ENCODE data around the gene CC2D2B.

CC2D2B gene

DNA sequence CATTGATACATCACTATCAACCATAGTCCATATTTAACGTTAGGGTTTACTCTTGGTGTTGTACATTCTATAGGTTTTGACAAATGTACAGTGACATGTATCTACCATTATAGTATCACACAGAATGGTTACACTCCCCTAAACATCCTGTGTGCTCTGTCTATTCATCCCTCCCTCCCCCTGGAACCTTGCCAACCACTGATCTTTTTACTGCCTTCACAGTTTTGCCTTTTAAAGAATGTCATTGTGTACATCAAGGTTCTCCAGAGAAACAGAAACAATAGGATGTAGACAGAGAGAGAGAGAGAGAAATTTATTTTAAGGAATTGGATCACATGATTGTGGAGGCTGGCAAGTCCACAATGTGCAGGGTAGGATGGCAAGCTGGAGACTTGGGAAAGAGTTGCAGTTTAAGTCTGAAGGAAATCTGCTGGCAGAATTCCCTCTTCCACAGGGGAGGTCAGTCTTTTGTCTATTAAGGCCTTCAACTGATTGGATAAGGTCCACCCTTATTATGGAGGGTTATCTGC lies 90.5 kb downstream of the CC2D2B start:
- no peaks in the 10 kb centered on the region for H3K4me1 ChIP-seq (ENCODE audit: insufficient read depth, insufficient read length)
- DNase-seq (ENCODE audit: low read depth, low spot score): no peak
- no peak overlapping the region for H3K4me3 ChIP-seq (ENCODE audit: insufficient read length, low read depth)
- H3K9ac ChIP-seq (ENCODE audit: insufficient read length, low read depth): no peak overlapping the region
- H3K27me3 ChIP-seq (ENCODE audit: insufficient read depth, insufficient read length): no peaks in the 10 kb centered on the region
- H3K9me3 ChIP-seq (ENCODE audit: insufficient read depth, low read length): no peaks in the 10 kb centered on the region
- no peak for TF ChIP-seq SUZ12 (IDR thresholded peaks at IDR 0.05; ENCODE audit: extremely low read depth, insufficient read depth, insufficient read length)
- no peak for TF ChIP-seq YY1 (IDR thresholded peaks at IDR 0.05; ENCODE audit: insufficient read depth, insufficient read length)
- TF ChIP-seq ZNF274 (IDR thresholded peaks at IDR 0.05; ENCODE audit: low read depth, low read length): no peak
- no peaks in the 10 kb centered on the region for H3K36me3 ChIP-seq (ENCODE audit: insufficient read depth, insufficient read length, low read length)

DNA sequence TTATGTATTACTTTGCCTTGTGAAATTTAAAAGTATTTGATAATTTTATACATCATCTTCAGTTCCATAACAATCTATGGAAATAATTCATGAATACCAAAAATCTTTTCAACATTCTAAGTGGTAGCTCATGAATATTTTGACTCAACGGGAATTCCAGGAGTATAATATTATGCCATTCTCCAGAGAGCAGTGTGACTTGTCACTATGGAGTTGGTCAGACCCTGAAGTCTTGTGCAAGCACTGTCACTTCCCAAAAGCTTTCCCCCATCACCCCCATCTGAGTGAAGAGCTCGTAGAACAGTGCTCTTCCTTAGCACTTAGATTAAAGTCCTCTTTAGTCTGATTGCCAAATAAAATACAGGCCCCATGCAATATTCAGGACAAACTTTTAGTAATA lies 106.2 kb downstream of the CC2D2B start:
- no peak for DNase-seq (ENCODE audit: low read depth, low spot score)
- Histone ChIP-seq H3K4me1 (ENCODE audit: insufficient read depth, insufficient read length) (no peaks in the 10 kb centered on the region), H3K4me3 (ENCODE audit: insufficient read length, low read depth) (no peak overlapping the region), H3K27me3 (ENCODE audit: insufficient read depth, insufficient read length) (no peaks in the 10 kb centered on the region), H3K9ac (ENCODE audit: insufficient read length, low read depth) (no peak overlapping the region), H3K36me3 (ENCODE audit: insufficient read depth, insufficient read length, low read length) (no peaks in the 10 kb centered on the region), H3K9me3 (ENCODE audit: insufficient read depth, low read length) (no peaks in the 10 kb centered on the region)
- TF ChIP-seq SUZ12 (IDR thresholded peaks at IDR 0.05; ENCODE audit: extremely low read depth, insufficient read depth, insufficient read length) (no peak), ZNF274 (IDR thresholded peaks at IDR 0.05; ENCODE audit: low read depth, low read length) (no peak), YY1 (IDR thresholded peaks at IDR 0.05; ENCODE audit: insufficient read depth, insufficient read length) (no peak)

DNA sequence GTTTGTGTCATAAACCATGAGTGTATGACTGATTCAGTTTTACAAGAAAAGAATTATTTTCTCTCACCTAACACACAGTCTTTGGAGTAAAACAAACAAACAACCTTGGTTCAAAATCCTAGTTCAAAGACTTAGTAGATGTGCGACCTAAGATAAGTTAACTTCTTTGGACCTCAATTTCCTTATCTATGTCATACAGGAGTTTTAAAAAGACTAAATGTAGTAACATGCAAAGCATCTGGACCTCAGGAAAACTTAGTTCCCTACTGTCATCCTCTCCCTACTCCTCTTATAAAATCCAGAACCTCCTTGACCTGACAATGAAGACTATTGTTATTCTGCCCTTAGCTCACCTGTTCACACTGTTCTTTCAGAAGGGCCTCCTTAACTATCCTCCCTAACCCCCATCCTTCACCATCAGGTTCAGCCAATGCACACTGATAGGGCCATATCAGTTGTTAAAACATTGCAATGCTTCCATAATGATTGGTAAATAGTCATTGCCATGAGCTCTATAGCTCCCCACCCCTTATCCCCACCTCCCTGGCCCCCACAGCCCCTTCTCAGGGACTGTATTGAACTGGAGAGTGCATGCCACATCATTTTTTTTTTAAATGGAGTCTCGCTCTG lies 106.8 kb downstream of the CC2D2B start:
- DNase-seq (ENCODE audit: low read depth, low spot score): no peak
- no peaks in the 10 kb centered on the region for H3K36me3 ChIP-seq (ENCODE audit: insufficient read depth, insufficient read length, low read length)
- no peak for TF ChIP-seq SUZ12 (IDR thresholded peaks at IDR 0.05; ENCODE audit: extremely low read depth, insufficient read depth, insufficient read length)
- TF ChIP-seq YY1 (IDR thresholded peaks at IDR 0.05; ENCODE audit: insufficient read depth, insufficient read length): no peak
- no peak for TF ChIP-seq ZNF274 (IDR thresholded peaks at IDR 0.05; ENCODE audit: low read depth, low read length)

DNA sequence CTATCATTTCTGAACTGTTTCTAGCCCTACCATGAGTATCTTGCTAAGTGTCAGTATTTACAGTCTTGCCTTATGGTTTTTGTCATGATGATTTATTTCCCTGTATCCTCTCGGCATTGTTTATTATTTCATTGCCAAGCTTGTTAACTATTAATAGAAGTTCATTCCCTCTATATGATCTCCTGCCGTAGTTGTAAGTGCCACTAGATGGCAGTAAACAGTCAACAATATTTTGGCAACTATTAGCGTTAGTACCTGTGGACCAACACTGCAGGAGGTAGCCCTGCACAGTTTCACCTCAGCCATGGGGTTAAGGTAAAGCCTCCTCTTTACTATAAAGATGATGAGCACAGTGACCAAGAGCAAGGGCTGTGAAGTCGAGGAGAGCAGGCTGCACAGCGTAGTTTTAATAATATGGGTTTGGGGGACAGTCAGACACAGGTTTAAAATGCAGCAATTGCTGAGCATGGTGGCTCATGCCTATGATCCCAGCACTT lies 109.5 kb downstream of the CC2D2B start:
- DNase-seq (ENCODE audit: low read depth, low spot score): peak; percentile 16
- no peaks in the 10 kb centered on the region for H3K27me3 ChIP-seq (ENCODE audit: insufficient read depth, insufficient read length)
- H3K36me3 ChIP-seq (ENCODE audit: insufficient read depth, insufficient read length, low read length): no peaks in the 10 kb centered on the region
- no peak overlapping the region for H3K9ac ChIP-seq (ENCODE audit: insufficient read length, low read depth)
- no peaks in the 10 kb centered on the region for H3K9me3 ChIP-seq (ENCODE audit: insufficient read depth, low read length)
- no peak for TF ChIP-seq SUZ12 (IDR thresholded peaks at IDR 0.05; ENCODE audit: extremely low read depth, insufficient read depth, insufficient read length)
- no peak for TF ChIP-seq ZNF274 (IDR thresholded peaks at IDR 0.05; ENCODE audit: low read depth, low read length)
- TF ChIP-seq YY1 (IDR thresholded peaks at IDR 0.05; ENCODE audit: insufficient read depth, insufficient read length): no peak
- no peak overlapping the region for H3K4me3 ChIP-seq (ENCODE audit: insufficient read length, low read depth)
- no peaks in the 10 kb centered on the region for H3K4me1 ChIP-seq (ENCODE audit: insufficient read depth, insufficient read length)

More for the DNA sequence above, 106.8 kb downstream of the CC2D2B start:
- H3K4me3 ChIP-seq (ENCODE audit: insufficient read length, low read depth): no peak overlapping the region
- no peaks in the 10 kb centered on the region for H3K9me3 ChIP-seq (ENCODE audit: insufficient read depth, low read length)
- no peaks in the 10 kb centered on the region for H3K27me3 ChIP-seq (ENCODE audit: insufficient read depth, insufficient read length)
- no peaks in the 10 kb centered on the region for H3K4me1 ChIP-seq (ENCODE audit: insufficient read depth, insufficient read length)
- no peak overlapping the region for H3K9ac ChIP-seq (ENCODE audit: insufficient read length, low read depth)

DNA sequence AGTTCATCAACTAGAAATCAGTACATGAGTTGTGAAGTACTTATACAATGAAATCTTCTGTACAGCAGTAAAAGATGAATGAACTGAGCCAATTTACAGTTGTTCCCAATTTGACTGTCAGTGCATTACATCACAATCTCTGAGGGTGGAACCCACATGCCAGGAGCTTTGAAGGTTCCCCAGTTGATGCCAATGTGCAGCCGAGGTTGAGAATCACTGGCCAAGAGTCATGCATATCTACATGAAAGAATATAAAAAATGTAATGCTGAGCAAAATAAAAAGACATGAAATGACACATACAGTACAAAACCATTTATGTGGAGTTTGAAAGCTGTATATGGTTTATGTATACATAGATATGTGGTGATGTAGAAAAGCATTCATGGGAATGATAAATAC lies 113.6 kb downstream of the CC2D2B start:
- Histone ChIP-seq H3K4me1 (ENCODE audit: insufficient read depth, insufficient read length) (no peaks in the 10 kb centered on the region), H3K9me3 (ENCODE audit: insufficient read depth, low read length) (no peaks in the 10 kb centered on the region), H3K27me3 (ENCODE audit: insufficient read depth, insufficient read length) (no peaks in the 10 kb centered on the region), H3K4me3 (ENCODE audit: insufficient read length, low read depth) (no peak overlapping the region), H3K36me3 (ENCODE audit: insufficient read depth, insufficient read length, low read length) (no peaks in the 10 kb centered on the region), H3K9ac (ENCODE audit: insufficient read length, low read depth) (no peak overlapping the region)
- no peak for DNase-seq (ENCODE audit: low read depth, low spot score)
- TF ChIP-seq ZNF274 (IDR thresholded peaks at IDR 0.05; ENCODE audit: low read depth, low read length) (no peak), YY1 (IDR thresholded peaks at IDR 0.05; ENCODE audit: insufficient read depth, insufficient read length) (no peak)

DNA sequence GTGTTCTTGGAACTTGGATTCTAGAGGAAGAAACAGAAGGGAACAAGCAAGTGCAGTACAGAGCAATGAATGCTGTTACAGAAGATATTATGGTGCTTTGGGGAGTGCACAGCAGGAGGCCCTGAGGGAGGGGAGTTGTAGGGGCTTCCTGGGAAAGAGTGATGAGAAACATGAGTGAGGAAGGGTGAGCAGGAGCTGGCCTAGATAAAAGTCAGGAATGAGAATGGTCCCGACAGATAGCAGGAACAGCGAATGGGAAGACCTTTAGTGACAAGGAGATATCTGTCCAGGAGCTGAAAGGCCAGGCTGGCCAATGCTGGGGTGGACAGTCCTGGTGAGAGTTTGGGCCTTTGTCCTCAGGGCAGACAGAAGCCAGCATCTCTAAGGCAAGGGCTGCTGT lies 115.0 kb downstream of the CC2D2B start:
- no peaks in the 10 kb centered on the region for H3K4me1 ChIP-seq (ENCODE audit: insufficient read depth, insufficient read length)
- H3K9me3 ChIP-seq (ENCODE audit: insufficient read depth, low read length): no peaks in the 10 kb centered on the region
- H3K9ac ChIP-seq (ENCODE audit: insufficient read length, low read depth): no peak overlapping the region
- H3K36me3 ChIP-seq (ENCODE audit: insufficient read depth, insufficient read length, low read length): no peaks in the 10 kb centered on the region
- no peak overlapping the region for H3K4me3 ChIP-seq (ENCODE audit: insufficient read length, low read depth)
- H3K27me3 ChIP-seq (ENCODE audit: insufficient read depth, insufficient read length): no peaks in the 10 kb centered on the region
- no peak for TF ChIP-seq ZNF274 (IDR thresholded peaks at IDR 0.05; ENCODE audit: low read depth, low read length)
- no peak for TF ChIP-seq YY1 (IDR thresholded peaks at IDR 0.05; ENCODE audit: insufficient read depth, insufficient read length)
- DNase-seq (ENCODE audit: low read depth, low spot score): no peak

DNA sequence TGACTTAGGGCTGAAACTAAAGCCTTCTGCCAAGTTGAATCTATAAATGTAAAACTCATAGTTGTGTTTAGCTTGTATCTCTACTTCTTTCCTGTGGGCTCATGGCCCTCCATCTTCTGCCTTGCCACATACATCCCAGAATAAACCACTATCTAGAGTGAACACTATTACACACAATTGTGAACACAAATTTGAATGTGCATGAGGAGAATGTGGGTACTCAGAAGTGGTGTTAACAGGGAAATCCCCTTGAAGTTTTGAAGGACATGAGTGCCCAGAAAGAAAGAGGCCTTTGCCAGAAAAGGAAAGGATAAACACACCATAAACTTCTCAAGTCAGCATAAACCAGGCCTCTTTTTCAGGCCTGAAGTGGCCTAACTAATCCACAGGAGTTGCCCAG lies 115.4 kb downstream of the CC2D2B start:
- DNase-seq (ENCODE audit: low read depth, low spot score): no peak
- H3K9ac ChIP-seq (ENCODE audit: insufficient read length, low read depth): no peak overlapping the region
- no peak for TF ChIP-seq YY1 (IDR thresholded peaks at IDR 0.05; ENCODE audit: insufficient read depth, insufficient read length)
- TF ChIP-seq SUZ12 (IDR thresholded peaks at IDR 0.05; ENCODE audit: extremely low read depth, insufficient read depth, insufficient read length): no peak
- no peak for TF ChIP-seq ZNF274 (IDR thresholded peaks at IDR 0.05; ENCODE audit: low read depth, low read length)
- H3K36me3 ChIP-seq (ENCODE audit: insufficient read depth, insufficient read length, low read length): no peaks in the 10 kb centered on the region
- no peaks in the 10 kb centered on the region for H3K4me1 ChIP-seq (ENCODE audit: insufficient read depth, insufficient read length)
- no peaks in the 10 kb centered on the region for H3K27me3 ChIP-seq (ENCODE audit: insufficient read depth, insufficient read length)
- H3K4me3 ChIP-seq (ENCODE audit: insufficient read length, low read depth): no peak overlapping the region
- H3K9me3 ChIP-seq (ENCODE audit: insufficient read depth, low read length): no peaks in the 10 kb centered on the region

Measured in NT2/D1 (cell line).